OCI-LY7 (cell line): ENCODE results near the gene ANO2.

Experiments used
- CTCF ChIP-seq: fragments of 200-600 bp; sonication (generic); conservative IDR thresholded peaks from 2 replicates; pipeline ENCODE4 v1.5.1; 2014; ENCODE audit warnings: mild to moderate bottlenecking, antibody characterized with exemption, low read length, moderate library complexity, mixed read lengths
- EZH2phosphoT487 ChIP-seq: fragments of 200-600 bp; sonication (generic); IDR thresholded peaks from 2 replicates; pipeline ENCODE4 v1.6.1; 2018; ENCODE audit warnings: low read depth, borderline replicate concordance, mild to moderate bottlenecking, mixed run types, antibody characterized with exemption, low read length, moderate library complexity, mixed read lengths

DNA sequence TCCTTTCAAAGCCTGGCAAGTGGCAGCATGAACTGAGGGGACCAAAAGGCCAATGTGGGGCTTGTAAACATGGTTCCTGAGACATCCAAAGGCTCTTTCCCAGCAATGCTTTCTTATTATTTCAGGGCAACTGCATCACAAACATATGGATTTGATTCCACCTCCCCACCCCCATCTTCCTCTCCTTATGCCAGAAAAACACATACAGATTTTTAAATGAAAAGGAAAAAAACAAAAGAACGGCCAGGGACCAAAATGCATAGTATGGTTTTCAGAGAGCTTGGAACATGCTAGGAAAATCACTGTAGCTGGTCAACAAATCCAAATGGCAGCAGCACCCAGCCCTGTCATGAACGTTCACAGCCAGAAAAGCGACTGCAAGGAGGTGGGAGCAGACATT, 167.6 kb downstream of the ANO2 start:
- TF ChIP-seq CTCF, result no peak
- TF ChIP-seq EZH2phosphoT487, result no peak
